T-helper 9 cell (primary cell): ENCODE results near the gene SPATA20.

Experiments used
- DNase-seq: peaks from one replicate; pipeline ENCODE4 v3.0.0-alpha.2; 2020

The SPATA20 gene

DNA sequence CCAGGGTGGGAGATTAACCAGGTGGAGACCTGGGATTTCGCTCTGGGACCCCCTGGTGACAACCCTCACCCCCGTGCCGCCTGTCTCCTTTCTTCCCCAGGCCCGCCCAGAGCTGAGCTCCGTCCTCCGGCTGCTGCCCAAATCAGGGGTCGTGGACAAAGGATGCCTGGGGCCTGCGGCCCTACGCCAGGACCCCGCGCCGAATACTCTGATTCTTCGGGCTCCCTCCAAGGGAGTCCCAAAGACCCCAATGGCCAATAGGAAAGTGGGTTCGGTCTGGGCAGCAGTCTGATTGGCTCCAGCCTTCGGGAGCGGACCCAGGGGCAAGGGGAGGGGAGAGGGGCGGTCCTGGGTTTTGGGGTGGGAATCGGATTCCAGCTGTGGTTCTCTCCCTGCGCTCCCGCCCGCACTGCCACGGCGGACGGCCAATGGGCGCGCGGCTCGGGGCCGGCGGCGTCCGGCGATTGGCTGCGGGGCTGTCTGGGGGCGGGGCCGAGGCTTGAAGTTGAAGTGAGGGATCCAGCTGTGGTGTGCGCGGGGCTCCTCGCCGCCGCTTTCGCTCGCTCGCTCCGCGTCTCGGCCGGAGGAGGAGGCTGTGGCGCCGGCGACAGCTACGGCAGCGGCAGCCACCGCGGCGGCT is 13.3 kb downstream of the SPATA20 start, which contains the start of gene CACNA1G:
CACNA1G (plus strand) TSS at position 531 of the 640 bp plus-strand sequence. CDS start 745 bp downstream, outside the sequence.
- peak; percentile 82 for DNase-seq

DNA sequence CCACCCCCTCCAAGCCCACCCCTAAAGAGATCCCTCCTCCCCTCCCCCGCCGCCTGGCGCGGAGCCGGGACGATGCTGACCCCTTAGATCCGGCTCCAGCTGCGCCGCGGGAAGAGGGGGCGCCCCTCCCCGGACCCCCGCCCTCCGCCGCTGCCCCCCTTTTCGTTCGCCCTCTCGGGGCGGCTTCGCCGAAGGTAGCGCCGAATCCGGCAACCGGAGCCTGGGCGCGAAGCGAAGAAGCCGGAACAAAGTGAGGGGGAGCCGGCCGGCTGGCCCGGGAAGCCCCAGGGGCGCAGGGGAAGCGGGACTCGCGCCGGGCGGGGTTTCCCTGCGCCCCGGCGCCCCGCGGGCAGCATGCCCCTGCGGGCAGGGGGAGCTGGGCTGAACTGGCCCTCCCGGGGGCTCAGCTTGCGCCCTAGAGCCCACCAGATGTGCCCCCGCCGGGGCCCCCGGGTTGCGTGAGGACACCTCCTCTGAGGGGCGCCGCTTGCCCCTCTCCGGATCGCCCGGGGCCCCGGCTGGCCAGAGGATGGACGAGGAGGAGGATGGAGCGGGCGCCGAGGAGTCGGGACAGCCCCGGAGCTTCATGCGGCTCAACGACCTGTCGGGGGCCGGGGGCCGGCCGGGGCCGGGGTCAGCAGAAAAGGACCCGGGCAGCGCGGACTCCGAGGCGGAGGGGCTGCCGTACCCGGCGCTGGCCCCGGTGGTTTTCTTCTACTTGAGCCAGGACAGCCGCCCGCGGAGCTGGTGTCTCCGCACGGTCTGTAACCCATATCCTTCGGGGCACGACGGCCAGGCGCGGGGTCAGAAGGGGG is 14.2 kb downstream of the SPATA20 start:
- DNase-seq, result no peak

DNA sequence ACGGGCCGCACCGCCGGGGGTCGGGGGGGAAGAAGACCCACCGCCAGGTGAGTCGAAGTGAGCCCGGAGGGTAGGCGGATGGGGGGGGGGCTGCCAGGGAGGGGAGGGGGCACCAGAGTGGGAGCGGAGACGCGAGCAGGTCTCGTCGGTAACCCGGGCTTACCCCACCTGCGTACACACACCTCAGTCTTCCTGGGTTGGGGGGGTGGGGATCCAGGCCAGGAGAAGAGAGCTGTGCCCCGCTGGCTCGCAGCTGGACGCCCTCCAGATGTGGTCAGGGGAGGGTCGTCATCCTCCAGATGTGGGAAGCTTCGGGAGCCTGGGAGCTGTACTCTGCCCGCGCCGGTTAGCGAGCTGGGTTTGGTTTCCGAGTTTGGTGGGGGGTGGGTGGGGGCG is 14.8 kb downstream of the SPATA20 start:
- no peak for DNase-seq

GRCh38 chr17:50562242-50563091 is 15.5 kb downstream of the SPATA20 start:
- DNase-seq, result peak; percentile 19

DNA sequence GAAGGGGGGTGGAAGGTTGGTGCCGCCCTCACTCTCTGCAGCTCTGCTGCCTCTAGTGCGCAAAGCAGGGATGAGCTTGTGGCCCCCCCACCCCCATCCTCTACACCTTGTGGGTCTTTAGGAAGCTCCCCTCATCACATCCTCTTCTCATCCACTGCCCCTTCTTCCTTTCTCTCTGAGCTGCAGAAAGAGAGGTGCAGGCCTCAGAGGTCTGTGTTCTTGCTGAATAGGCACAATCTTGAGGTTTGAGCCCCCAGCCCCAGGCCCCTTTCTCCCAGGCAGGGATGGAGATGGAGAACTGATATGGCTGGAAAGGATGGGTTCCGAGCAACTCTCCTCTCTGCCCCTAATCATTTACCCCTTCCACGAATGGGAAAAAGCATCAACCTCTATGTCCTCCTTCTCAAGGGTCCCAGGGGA is 16.1 kb downstream of the SPATA20 start:
- DNase-seq, result no peak

GRCh38 chr17:50564916-50565315 is 17.9 kb downstream of the SPATA20 start:
- no peak for DNase-seq

DNA sequence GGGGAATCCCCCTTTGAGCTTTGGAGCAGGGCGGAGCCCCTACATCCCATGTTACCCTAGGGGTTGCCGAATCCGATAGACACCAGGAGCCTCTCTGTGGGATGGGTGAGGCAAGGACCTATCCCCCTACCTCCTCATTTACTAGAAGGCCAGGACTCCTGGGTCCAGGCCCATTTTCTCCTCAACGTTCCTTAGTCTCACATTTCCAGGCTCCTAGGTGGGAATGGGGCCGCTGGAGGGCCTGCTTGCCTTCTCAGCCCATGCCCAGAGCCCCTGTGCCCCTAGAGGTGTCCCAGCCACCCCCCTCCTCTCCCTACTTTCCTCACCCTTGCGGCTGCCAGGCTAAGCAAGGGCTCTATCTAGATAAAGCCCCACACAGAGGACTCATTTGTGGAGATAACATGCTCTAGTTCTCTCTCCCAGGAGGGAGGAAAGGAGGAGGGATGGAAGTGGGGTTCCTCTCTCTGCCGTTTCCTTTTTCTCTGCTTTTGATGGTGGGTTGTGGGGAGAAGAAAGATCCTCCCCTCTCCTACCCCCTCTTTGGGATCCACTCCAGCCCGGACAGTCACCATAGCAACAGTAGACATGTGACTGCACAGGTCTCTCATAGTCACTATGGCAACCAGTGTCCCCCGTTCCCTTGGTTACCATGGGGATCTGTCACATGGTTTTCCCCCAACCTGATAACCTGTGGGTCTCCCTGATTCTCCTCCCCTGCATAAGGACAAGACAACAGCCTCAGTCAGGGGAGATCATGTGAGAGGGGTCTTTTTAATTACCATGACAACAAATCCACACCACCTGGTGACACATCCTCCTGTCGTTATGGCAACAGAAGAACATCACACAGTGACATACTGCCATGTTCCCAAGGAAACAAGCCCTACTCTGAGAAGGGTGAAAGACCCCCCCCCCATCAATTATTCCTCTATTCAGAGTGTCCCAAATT is 18.7 kb downstream of the SPATA20 start:
- no peak for DNase-seq

DNA sequence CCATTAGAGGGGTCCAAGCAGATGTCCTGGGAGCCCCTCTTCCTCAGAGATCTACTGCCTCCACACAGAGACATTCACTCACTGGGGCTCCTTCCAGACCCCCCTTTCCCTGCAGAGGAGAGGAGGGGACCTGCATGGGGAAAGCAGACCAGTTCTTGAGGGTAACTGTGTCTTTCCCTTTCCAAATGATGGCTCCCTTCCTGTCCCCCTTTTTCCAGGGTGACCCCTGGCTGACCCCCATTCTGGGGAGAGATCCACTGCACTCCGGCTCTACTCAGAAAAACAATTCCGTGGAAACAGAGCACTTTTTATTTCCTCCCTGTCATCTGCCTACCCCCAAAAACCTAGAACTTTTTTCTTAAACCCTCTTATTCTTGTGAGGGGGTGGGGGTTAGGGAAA is 19.9 kb downstream of the SPATA20 start:
- DNase-seq, result no peak

GRCh38 chr17:50568659-50569058 is 21.7 kb downstream of the SPATA20 start:
- no peak for DNase-seq

GRCh38 chr17:50569592-50569991 is 22.6 kb downstream of the SPATA20 start:
- DNase-seq, result no peak

- DNase-seq, result no peak
Measured at GRCh38 chr17:50570032-50570431, 23.1 kb downstream of the SPATA20 start.

DNA sequence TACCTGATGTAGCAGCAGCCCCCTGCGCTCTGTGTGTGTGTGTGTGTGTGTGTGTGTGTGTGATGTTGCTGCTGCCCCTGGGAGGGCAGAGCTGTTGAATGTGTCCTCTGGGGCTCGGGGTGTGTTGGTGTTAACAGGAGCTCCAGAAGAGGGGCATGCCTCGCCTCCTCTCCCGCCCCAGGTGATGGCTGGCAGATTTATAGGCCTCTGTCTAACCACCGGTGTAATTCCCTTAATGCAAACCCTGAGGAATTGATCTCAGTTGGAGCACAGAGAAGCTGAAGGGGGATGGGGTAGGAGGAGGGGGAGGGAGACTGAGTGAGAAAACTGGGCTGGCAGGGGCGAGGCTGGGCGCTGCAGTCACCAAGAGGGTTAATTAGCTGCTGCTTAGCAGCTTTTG is 23.6 kb downstream of the SPATA20 start:
- DNase-seq, result no peak

DNA sequence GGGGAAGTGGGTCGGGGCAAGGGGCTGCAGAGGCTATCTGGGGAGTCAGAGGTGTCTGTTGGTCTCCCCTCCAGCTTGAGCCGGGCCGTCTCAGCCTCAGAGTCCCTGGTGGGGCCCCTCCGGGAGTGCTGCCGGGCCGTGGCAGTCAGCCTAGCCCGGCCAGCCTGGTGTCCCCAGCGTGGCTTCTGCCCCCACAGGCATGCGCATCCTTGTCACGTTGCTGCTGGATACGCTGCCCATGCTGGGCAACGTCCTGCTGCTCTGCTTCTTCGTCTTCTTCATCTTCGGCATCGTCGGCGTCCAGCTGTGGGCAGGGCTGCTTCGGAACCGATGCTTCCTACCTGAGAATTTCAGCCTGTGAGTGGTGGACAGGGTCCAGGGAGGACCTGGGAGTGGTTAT is 24.7 kb downstream of the SPATA20 start:
- DNase-seq, result no peak

DNA sequence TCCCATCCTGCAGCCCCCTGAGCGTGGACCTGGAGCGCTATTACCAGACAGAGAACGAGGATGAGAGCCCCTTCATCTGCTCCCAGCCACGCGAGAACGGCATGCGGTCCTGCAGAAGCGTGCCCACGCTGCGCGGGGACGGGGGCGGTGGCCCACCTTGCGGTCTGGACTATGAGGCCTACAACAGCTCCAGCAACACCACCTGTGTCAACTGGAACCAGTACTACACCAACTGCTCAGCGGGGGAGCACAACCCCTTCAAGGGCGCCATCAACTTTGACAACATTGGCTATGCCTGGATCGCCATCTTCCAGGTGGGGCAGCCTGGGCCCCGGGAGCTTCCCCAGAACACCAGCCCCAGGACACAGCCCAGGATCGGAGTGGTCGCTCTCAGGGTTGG is 25.6 kb downstream of the SPATA20 start:
- DNase-seq, result no peak

DNA sequence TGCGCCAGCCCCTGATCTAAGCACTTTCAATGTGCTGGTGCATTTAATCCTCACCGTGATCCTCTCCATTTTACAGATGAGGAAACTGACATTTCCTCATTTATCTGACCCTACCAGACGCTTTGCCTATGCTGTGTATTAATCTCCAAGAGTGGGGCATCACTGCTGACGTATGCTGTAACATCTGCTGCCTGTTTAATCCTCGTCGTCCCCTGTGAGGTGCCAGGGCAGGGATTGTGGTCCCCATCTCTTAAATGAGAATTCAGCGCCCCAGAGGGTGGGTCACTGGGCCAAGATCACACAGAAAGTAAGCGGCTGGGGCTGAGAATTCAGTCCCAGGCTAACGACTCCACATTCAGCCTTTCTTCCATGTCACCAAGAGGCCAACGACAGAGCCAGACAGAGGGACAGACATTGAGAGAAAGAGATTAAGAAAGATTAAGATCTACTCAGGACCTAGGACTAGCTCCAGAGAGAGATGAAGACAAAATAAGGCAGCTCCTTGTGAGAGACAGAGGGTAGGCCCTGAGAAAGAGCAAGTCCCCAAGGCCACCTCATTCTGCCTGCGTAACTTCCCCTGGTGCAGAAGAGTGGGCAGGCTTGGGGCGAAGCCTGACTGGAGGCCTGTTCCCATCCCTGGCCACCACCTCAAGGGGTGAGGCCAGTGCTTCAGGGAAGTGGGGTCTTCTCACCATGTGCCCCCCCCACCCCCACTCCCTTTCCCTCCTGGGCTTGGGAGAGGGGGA is 27.1 kb downstream of the SPATA20 start:
- no peak for DNase-seq

- DNase-seq, result no peak
Measured at GRCh38 chr17:50575581-50576210, 28.7 kb downstream of the SPATA20 start.

DNA sequence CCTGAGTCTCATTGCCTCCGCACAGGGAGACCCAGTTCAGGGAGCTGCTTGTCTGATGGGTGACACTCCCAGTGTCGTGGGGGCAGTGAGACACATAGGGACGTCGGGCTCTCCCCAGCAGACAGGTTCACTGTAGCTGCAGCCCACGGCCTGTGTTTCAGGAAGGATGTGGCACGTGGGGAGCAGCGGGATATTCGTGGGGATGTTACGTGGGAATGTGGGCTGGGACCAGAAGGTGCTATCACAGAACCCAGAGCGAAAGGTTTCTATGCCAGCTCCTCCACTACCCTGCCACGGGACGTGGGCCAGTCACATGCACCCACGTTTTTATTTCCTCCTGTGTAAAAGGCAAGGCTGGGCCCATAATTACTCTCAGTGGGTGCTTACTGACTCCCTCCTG is 29.9 kb downstream of the SPATA20 start:
- DNase-seq, result no peak

GRCh38 chr17:50577451-50577954 is 30.5 kb downstream of the SPATA20 start:
- no peak for DNase-seq

DNA sequence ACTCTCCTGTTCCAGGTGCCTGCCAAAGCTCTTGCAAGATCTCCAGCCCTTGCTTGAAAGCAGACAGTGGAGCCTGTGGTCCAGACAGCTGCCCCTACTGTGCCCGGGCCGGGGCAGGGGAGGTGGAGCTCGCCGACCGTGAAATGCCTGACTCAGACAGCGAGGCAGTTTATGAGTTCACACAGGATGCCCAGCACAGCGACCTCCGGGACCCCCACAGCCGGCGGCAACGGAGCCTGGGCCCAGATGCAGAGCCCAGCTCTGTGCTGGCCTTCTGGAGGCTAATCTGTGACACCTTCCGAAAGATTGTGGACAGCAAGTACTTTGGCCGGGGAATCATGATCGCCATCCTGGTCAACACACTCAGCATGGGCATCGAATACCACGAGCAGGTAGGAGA is 31.2 kb downstream of the SPATA20 start:
- no peak for DNase-seq

DNA sequence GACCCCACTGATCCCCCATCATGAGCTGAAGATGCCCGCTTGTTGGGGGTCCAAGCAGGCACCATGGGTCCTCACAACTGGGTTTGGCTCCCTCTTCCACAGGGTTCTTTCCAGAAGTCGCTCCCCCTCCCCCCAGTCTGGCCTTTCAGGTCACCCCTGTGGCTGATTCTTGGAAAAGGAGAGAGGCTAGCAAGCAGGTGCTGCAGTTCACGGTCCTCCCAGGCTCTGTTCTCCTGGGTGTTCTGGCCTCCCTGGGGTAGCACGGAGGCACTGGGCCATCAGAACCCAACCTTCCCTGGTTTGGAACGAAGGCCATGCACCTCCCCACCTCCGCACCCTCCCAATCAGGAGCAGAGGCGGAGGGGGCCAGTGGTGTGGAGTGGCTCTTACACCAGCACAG is 32.4 kb downstream of the SPATA20 start:
- no peak for DNase-seq

- no peak for DNase-seq
Measured at GRCh38 chr17:50580646-50581045, 33.7 kb downstream of the SPATA20 start.
